HG03108 (cell line): ENCODE data around the gene ACTL6B.
A peak's percentile ranks its signal among the peaks of the same experiment; 100 is the strongest.
"Not testable (repeated sequence)": the region's sequence is repeated elsewhere in the genome, so short reads cannot be mapped to it uniquely, and the experiment has no call there.

Source experiments
- ATAC-seq: cut with Tn5 transposase; IDR thresholded peaks from one replicate; pipeline ENCODE4 v1.9.1; 2021; ENCODE audit warnings: moderate library complexity; ENCODE audit not compliant: unreplicated experiment

ACTL6B gene

GRCh38 chr7:100655908-100656674 is at the start of gene ACTL6B:
Gene ACTL6B (minus strand): TSS chr7:100656448. CDS start chr7:100656354, 94 bp downstream.
- ATAC-seq: no peak

- ATAC-seq: peak; percentile 59
These were observed 49.1 kb upstream of the ACTL6B start for GRCh38 chr7:100705320-100705752.

GRCh38 chr7:100701089-100701488 is 44.8 kb upstream of the ACTL6B start:
- not testable (repeated sequence) for ATAC-seq

- ATAC-seq: no peak
These were observed 42.8 kb upstream of the ACTL6B start for GRCh38 chr7:100699018-100699417.

GRCh38 chr7:100696123-100696521 is 39.9 kb upstream of the ACTL6B start:
- ATAC-seq: no peak

GRCh38 chr7:100694098-100694745 is 38.0 kb upstream of the ACTL6B start, which contains the start of gene GIGYF1:
Gene GIGYF1 (minus strand): TSS chr7:100694250. CDS start chr7:100688238, 6,012 bp downstream.
- peak; percentile 39 for ATAC-seq

GRCh38 chr7:100693312-100694097 is 37.3 kb upstream of the ACTL6B start:
- peak; percentile 25 for ATAC-seq

- no peak for ATAC-seq
These were observed 36.3 kb upstream of the ACTL6B start for GRCh38 chr7:100692578-100692961.

- ATAC-seq: peak; percentile 44
These were observed 35.7 kb upstream of the ACTL6B start for GRCh38 chr7:100691676-100692577.

- ATAC-seq: no peak
These were observed 33.2 kb upstream of the ACTL6B start for GRCh38 chr7:100689230-100690135.

- no peak for ATAC-seq
These were observed 32.1 kb upstream of the ACTL6B start for GRCh38 chr7:100688326-100688860.

GRCh38 chr7:100687751-100688300 is 31.6 kb upstream of the ACTL6B start:
- no peak for ATAC-seq

- ATAC-seq: no peak
These were observed 31.0 kb upstream of the ACTL6B start for GRCh38 chr7:100687261-100687660.

- ATAC-seq: no peak
These were observed 30.6 kb upstream of the ACTL6B start for GRCh38 chr7:100686822-100687211.

- ATAC-seq: no peak
These were observed 30.1 kb upstream of the ACTL6B start for GRCh38 chr7:100686201-100686821.

GRCh38 chr7:100685631-100686145 is 29.4 kb upstream of the ACTL6B start:
- no peak for ATAC-seq

- ATAC-seq: no peak
These were observed 28.9 kb upstream of the ACTL6B start for GRCh38 chr7:100685049-100685605.

GRCh38 chr7:100684534-100685042 is 28.3 kb upstream of the ACTL6B start:
- no peak for ATAC-seq
